ENCODE results near the gene SRGAP1.

Gene SRGAP1

GRCh38 chr12:63844391-63845341 is at the start of gene SRGAP1:
TSS of gene SRGAP1 (plus strand) at chr12:63844700. CDS start at chr12:63844817, 117 bp downstream.
- DNase-seq (ENCODE audit: low read depth in 2 of 2), result no peak

GRCh38 chr12:63795032-63795687 is 49.3 kb upstream of the SRGAP1 start:
- no peak for DNase-seq (ENCODE audit: low read depth in 2 of 2)

- DNase-seq (ENCODE audit: low read depth in 2 of 2), result no peak
These were observed 48.6 kb upstream of the SRGAP1 start for GRCh38 chr12:63795944-63796343.

GRCh38 chr12:63802012-63802608 is 42.4 kb upstream of the SRGAP1 start:
- no peak for DNase-seq (ENCODE audit: low read depth in 2 of 2)

- DNase-seq (ENCODE audit: low read depth in 2 of 2), result no peak
These were observed 39.8 kb upstream of the SRGAP1 start for GRCh38 chr12:63804746-63805145.

GRCh38 chr12:63805704-63806672 is 38.5 kb upstream of the SRGAP1 start:
- no peak for DNase-seq (ENCODE audit: low read depth in 2 of 2)

- no peak for DNase-seq (ENCODE audit: low read depth in 2 of 2)
These were observed 35.9 kb upstream of the SRGAP1 start for GRCh38 chr12:63808631-63809030.

- DNase-seq (ENCODE audit: low read depth in 2 of 2), result no peak
These were observed 34.9 kb upstream of the SRGAP1 start for GRCh38 chr12:63809566-63809965.

GRCh38 chr12:63811334-63811733 is 33.2 kb upstream of the SRGAP1 start:
- DNase-seq (ENCODE audit: low read depth in 2 of 2), result no peak

- no peak for DNase-seq (ENCODE audit: low read depth in 2 of 2)
These were observed 32.7 kb upstream of the SRGAP1 start for GRCh38 chr12:63811755-63812154.

GRCh38 chr12:63814146-63814772 is 30.2 kb upstream of the SRGAP1 start:
- DNase-seq (ENCODE audit: low read depth in 2 of 2), result no peak

GRCh38 chr12:63815482-63815852 is 29.0 kb upstream of the SRGAP1 start:
- DNase-seq (ENCODE audit: low read depth in 2 of 2), result no peak

- DNase-seq (ENCODE audit: low read depth in 2 of 2), result no peak
These were observed 28.5 kb upstream of the SRGAP1 start for GRCh38 chr12:63816031-63816430.

GRCh38 chr12:63820427-63820826 is 24.1 kb upstream of the SRGAP1 start:
- no peak for DNase-seq (ENCODE audit: low read depth in 2 of 2)

GRCh38 chr12:63821781-63822251 is 22.7 kb upstream of the SRGAP1 start:
- no peak for DNase-seq (ENCODE audit: low read depth in 2 of 2)

GRCh38 chr12:63822352-63822751 is 22.1 kb upstream of the SRGAP1 start:
- DNase-seq (ENCODE audit: low read depth in 2 of 2), result no peak

GRCh38 chr12:63823040-63823439 is 21.5 kb upstream of the SRGAP1 start:
- no peak for DNase-seq (ENCODE audit: low read depth in 2 of 2)

- no peak for DNase-seq (ENCODE audit: low read depth in 2 of 2)
These were observed 18.4 kb upstream of the SRGAP1 start for GRCh38 chr12:63826006-63826585.

- DNase-seq (ENCODE audit: low read depth in 2 of 2), result no peak
These were observed 15.6 kb upstream of the SRGAP1 start for GRCh38 chr12:63828867-63829266.

GRCh38 chr12:63836046-63836445 is 8.5 kb upstream of the SRGAP1 start:
- DNase-seq (ENCODE audit: low read depth in 2 of 2), result no peak

Data from stimulated activated CD4-positive, alpha-beta T cell treated with anti-CD3 and anti-CD28 coated beads, Interleukin-4, amount 100 ng/mL, for 48 hours (primary cell).